HG03135 (cell line): ENCODE data around the gene RHD.
A peak's percentile ranks its signal among the peaks of the same experiment; 100 is the strongest.
"Not testable (repeated sequence)": the region's sequence is repeated elsewhere in the genome, so short reads cannot be mapped to it uniquely, and the experiment has no call there.

Experiments
- ATAC-seq: cut with Tn5 transposase; IDR thresholded peaks from one replicate; pipeline ENCODE4 v1.9.1; 2021; ENCODE audit warnings: mild to moderate bottlenecking, moderate library complexity; ENCODE audit not compliant: unreplicated experiment

Gene RHD

GRCh38 chr1:25272238-25272637, at the start of gene RHD:
Gene RHD, plus strand, starts transcription at chr1:25272509. Its CDS starts 39 bp downstream, at chr1:25272548.
- ATAC-seq, result not testable (repeated sequence)

- ATAC-seq, result no peak
Observed at GRCh38 chr1:25222606-25223005, 49.7 kb upstream of the RHD start.

- ATAC-seq, result no peak
Observed at GRCh38 chr1:25223471-25223870, 48.8 kb upstream of the RHD start.

- ATAC-seq, result peak; percentile 77
Observed at GRCh38 chr1:25232027-25232865, 40.1 kb upstream of the RHD start, which contains the start of gene SYF2. Gene SYF2, minus strand, starts transcription at chr1:25232502. Its CDS starts 35 bp downstream, at chr1:25232467.

GRCh38 chr1:25232866-25233784, 39.2 kb upstream of the RHD start:
- ATAC-seq, result peak; percentile 45

- not testable (repeated sequence) for ATAC-seq
Observed at GRCh38 chr1:25235411-25235810, 36.9 kb upstream of the RHD start.

- not testable (repeated sequence) for ATAC-seq
Observed at GRCh38 chr1:25236261-25236660, 36.0 kb upstream of the RHD start.

- ATAC-seq, result no peak
Observed at GRCh38 chr1:25238046-25238445, 34.3 kb upstream of the RHD start.

- peak; percentile 61 for ATAC-seq
Observed at GRCh38 chr1:25239681-25240541, 32.4 kb upstream of the RHD start.

- ATAC-seq, result no peak
Observed at GRCh38 chr1:25243907-25244306, 28.4 kb upstream of the RHD start.

- no peak for ATAC-seq
Observed at GRCh38 chr1:25245393-25245792, 26.9 kb upstream of the RHD start.

- no peak for ATAC-seq
Observed at GRCh38 chr1:25245809-25246599, 26.3 kb upstream of the RHD start.

- ATAC-seq, result peak; percentile 7
Observed at GRCh38 chr1:25246600-25247023, 25.7 kb upstream of the RHD start.

GRCh38 chr1:25247024-25247828, 25.1 kb upstream of the RHD start, which contains the start of gene RSRP1:
Gene RSRP1, minus strand, starts transcription at chr1:25247454. Its CDS starts 491 bp downstream, at chr1:25246963.
- ATAC-seq, result peak; percentile 72

- ATAC-seq, result peak; percentile 52
Observed at GRCh38 chr1:25247829-25248754, 24.2 kb upstream of the RHD start.

GRCh38 chr1:25253911-25254310, 18.4 kb upstream of the RHD start:
- ATAC-seq, result no peak

- no peak for ATAC-seq
Observed at GRCh38 chr1:25255706-25256577, 16.4 kb upstream of the RHD start.
